WTC11 (cell line): ENCODE measurements around the gene RANBP3.

ENCODE experiments used
- NR3C1 ChIP-seq: sonication (generic); formaldehyde crosslinking; conservative IDR thresholded peaks from 2 replicates; pipeline ENCODE4 v1.8.1; 2023; ENCODE audit warnings: low read depth, mild to moderate bottlenecking, missing genetic modification reagents
- TF ChIP-seq, protein P1 (sequence below): sonication (generic); formaldehyde crosslinking; IDR thresholded peaks from 2 replicates; pipeline ENCODE4 v1.8.0; 2022; ENCODE audit warnings: mild to moderate bottlenecking, missing genetic modification reagents
- TF ChIP-seq, protein P2 (sequence below): fragments of 200-600 bp; IDR thresholded peaks from 2 replicates; pipeline ENCODE4 v1.8.0; 2022; ENCODE audit warnings: antibody characterized with exemption

DNA sequence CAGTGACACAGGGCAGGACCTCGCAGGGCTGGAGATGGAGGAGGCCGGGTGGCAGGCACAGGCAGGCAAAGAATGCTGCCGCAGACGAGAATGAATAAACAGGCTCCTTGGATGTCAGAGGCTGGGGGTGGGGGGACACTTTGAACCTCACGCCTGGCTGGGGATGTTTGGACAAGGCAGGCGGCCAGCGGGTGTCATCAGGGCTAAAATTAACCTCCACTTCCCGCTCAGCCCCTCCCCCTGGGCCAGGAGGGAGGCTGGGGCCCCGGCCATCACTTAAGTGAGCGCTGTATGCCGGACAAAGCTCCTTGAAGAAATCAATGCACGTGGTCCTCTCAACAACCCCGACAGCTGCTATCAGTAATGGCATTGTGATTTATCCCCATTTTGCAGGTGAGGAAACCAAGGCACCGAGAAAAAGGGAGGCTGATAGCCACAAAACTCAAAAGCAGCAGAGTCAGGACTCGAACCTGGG is 97.3 kb downstream of the RANBP3 start:
- TF ChIP-seq NR3C1 = no peak
- TF ChIP-seq, protein P1, sequence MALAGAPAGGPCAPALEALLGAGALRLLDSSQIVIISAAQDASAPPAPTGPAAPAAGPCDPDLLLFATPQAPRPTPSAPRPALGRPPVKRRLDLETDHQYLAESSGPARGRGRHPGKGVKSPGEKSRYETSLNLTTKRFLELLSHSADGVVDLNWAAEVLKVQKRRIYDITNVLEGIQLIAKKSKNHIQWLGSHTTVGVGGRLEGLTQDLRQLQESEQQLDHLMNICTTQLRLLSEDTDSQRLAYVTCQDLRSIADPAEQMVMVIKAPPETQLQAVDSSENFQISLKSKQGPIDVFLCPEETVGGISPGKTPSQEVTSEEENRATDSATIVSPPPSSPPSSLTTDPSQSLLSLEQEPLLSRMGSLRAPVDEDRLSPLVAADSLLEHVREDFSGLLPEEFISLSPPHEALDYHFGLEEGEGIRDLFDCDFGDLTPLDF (CRISPR knock-in tag) = no peak
- TF ChIP-seq, protein P2, sequence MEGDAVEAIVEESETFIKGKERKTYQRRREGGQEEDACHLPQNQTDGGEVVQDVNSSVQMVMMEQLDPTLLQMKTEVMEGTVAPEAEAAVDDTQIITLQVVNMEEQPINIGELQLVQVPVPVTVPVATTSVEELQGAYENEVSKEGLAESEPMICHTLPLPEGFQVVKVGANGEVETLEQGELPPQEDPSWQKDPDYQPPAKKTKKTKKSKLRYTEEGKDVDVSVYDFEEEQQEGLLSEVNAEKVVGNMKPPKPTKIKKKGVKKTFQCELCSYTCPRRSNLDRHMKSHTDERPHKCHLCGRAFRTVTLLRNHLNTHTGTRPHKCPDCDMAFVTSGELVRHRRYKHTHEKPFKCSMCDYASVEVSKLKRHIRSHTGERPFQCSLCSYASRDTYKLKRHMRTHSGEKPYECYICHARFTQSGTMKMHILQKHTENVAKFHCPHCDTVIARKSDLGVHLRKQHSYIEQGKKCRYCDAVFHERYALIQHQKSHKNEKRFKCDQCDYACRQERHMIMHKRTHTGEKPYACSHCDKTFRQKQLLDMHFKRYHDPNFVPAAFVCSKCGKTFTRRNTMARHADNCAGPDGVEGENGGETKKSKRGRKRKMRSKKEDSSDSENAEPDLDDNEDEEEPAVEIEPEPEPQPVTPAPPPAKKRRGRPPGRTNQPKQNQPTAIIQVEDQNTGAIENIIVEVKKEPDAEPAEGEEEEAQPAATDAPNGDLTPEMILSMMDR = no peak
